Sigmoid colon (tissue), 4 donors: ENCODE measurements around the gene PRR15.

Experiments
- EP300 ChIP-seq, 4 donors: sonication (generic); formaldehyde crosslinking; IDR thresholded peaks; one replicate each; pipeline ENCODE4 v1.6.1; 2017; ENCODE audit warnings: antibody characterized with exemption in 4 of 4
- TF ChIP-seq, protein P1 (sequence below), 4 experiments: fragments of 450-650 bp in 3 of 4; fragments of 200-600 bp in 1 of 4; IDR thresholded peaks; one replicate each; pipeline ENCODE4 v1.5.1; 2016 to 2019; ENCODE audit warnings: antibody characterized with exemption in 4 of 4, mild to moderate bottlenecking in 3 of 4, moderate library complexity in 2 of 4

DNA sequence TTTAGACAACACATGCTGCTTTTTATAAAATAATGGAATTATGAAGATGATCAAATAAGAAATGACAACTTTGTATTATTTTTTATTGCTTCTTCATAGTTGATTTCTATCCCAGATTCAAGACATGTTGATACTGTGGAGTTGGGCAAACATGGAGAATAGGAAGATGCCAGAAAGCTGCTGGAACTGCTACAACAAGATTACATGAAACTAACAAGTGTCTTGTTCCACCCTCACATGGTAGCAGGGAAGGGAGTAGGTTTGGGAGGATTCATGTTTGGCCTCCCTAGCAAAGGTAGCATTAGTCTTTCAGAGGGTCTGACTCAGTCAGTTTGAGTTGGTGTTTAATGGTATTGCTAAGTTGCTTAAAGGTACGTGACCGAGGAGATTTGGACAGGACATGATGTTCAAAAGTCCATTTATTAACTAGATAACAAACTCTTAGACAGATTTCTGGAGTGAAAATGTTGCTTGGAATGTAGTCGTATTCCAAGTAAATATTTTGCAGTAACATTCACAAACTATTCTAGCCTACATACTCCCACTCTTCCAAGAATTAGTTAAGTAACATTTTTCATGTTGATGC is 33.1 kb downstream of the PRR15 start:
- TF ChIP-seq, protein P1, sequence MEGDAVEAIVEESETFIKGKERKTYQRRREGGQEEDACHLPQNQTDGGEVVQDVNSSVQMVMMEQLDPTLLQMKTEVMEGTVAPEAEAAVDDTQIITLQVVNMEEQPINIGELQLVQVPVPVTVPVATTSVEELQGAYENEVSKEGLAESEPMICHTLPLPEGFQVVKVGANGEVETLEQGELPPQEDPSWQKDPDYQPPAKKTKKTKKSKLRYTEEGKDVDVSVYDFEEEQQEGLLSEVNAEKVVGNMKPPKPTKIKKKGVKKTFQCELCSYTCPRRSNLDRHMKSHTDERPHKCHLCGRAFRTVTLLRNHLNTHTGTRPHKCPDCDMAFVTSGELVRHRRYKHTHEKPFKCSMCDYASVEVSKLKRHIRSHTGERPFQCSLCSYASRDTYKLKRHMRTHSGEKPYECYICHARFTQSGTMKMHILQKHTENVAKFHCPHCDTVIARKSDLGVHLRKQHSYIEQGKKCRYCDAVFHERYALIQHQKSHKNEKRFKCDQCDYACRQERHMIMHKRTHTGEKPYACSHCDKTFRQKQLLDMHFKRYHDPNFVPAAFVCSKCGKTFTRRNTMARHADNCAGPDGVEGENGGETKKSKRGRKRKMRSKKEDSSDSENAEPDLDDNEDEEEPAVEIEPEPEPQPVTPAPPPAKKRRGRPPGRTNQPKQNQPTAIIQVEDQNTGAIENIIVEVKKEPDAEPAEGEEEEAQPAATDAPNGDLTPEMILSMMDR (IDR thresholded peaks at IDR 0.05): no peak
- TF ChIP-seq EP300 (IDR thresholded peaks at IDR 0.05): no peak
